NCI-H2081 (cell line): ENCODE measurements around the gene UNG.
A peak's percentile ranks its signal among the peaks of the same experiment; 100 is the strongest.
"Not testable (repeated sequence)": the region's sequence is repeated elsewhere in the genome, so short reads cannot be mapped to it uniquely, and the experiment has no call there.

Experiments used
- DNase-seq, 2 experiments: peaks; one replicate each; lab custom pipeline; 2025; lab: John Stamatoyannopoulos, UW

UNG gene

GRCh38 chr12:109121346-109121880 lies 24.0 kb downstream of the UNG start:
- no peak for DNase-seq

DNA sequence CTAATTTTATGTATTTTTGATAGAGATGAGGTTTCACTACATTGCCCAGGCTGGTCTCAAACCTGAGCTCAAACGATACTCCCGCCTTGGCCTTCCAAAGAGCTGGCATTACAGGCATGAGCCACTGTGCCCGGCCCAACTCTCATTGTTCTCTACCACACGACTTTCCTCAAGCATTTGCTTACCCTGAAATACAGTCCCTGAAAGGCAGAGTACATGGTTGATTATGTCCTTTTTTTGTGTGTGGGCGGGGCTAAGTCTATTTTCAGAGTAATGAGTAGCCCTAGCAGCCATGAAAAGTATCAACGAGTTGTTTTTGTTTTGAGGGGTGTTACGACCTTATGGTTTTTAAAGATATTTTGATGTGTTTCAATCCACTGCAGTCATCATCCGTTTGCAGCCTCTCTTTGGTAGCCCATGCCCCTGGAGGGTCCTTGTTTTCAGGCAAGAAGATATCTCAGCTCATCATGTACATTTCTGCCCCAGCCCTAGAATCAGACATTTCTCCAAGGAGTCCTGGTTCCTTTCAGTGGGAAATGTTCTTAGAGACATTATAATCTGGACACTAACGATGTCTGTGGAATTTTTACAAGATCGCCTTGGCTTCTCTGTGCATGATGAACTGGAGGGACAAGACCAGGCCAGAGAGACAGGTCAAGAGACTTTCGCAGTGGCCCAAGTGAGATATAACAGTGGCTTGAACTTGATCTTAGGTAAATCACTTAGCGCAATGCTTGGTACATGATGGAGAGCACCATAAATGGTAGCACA lies 27.7 kb downstream of the UNG start:
- no peak for DNase-seq

- no peak for DNase-seq
These were observed 28.4 kb downstream of the UNG start for GRCh38 chr12:109125791-109126190.

GRCh38 chr12:109126784-109127183 lies 29.4 kb downstream of the UNG start:
- no peak for DNase-seq

DNA sequence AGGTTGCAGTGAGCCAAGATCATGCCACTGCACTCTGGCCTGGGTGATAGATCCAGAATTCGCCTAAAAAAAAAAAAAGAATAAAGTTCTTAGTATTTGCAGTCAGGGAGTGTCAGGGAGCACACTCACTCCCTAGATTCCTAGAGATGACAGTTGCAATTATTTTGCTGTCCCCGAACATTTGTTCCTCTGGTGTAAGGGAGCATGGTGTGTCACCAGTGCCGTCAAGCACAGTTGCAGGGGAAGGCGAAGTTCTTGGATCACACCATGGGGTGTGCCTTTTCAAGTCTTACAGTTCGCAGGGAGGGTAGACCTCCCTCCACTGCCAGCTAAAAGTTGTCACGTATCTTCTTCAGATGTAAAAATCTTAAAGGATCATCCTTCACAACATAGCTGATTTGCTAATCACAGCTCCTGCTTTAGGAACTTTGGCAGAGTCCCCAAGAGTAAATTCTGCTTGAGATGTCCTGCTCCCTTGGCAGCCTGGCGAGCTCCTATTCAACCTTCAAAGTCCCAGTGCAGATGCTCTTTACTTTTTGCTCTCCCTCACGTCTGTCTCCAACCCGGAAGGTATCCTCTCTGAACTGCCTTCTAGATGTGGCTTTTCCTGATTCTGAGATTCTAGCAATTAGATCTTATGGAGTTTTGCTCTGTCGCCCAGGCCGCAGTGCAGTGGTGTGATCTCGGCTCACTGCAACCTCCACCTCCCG lies 30.3 kb downstream of the UNG start:
- DNase-seq = no peak

DNA sequence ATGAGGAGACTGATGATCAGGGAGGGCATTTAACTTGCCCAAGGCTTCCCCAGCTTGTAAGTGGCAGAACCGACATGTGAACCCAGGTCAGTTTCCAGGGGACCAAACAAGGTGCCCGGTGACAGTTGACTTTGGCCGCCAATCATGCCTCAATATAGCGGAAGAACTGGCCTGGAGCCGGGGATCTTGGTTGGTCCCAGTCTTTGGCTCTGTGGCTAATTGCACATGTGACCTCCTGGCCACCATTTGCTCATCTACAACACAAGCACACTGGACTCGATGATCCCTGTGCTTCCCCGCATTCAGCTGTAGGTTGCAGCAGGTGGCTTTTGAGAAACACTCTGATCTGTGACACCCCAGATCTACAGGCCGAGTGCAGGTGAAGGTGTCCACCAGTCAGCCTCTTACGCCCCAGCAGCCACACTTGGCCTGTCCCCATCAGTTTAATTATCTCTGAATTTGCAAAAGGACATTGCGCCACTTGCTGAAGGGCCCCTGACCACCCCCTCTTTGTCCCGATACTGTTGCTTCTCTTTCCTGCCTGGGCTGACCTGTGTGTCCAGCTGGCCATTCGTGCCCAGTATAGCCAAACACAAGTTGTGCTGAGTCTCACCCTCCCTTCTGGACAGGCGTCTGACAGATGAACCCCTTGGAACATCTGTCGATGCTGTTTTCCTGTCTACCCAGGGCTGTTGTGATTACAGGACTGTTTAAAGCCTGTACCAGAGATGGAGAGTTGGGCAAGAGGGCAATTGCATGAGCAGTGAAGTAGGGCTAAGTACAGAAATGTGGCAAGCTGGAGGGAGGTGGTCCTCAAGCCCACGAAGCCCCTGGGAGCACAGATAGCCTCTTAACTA lies 33.1 kb downstream of the UNG start:
- no peak for DNase-seq

DNA sequence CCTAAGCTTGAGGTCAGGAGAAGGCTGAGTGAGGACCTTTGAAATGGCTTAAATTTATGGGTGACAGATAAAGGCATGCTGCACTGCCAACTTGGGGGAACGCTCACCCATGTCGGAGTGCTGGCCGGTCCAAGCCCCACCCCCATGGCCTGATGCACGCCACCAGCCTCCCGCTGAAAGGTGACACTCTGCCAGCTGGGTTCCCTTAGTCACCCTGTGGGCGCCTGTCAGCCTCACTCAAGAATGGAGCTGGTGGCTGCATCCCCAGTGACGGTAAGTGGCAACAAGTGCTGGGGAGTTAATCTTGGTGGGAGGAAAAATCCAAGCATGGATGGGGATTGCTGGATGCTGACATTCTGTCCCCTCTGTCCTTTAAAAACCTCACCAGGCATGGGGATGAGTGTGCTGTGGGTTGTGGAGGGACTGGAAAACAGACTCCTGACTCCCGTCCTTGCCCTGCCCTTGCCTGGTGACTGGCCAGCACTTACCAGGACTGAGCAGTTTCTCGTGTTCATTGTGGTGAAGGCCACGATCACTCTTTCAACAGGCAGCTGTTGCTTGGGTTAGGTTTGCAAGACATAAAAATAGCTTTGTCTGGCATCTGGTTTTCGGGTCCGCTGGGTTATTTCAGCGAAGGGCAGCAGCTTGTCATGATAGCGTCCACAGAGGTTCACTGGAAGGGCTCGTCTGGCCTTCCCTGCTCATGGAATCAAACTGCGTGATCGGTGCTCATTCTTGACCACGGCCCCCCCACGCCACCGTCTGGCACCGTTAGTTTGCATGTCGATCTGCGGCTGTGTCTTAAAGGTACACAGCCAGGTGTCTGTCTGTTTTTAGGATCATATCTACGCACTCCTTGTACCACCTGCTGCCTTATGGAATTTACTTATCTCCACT lies 34.0 kb downstream of the UNG start:
- DNase-seq = no peak

- DNase-seq = no peak
These were observed 37.0 kb downstream of the UNG start for GRCh38 chr12:109134186-109134917.

- DNase-seq = no peak
These were observed 39.7 kb downstream of the UNG start for GRCh38 chr12:109137055-109137454.

- no peak for DNase-seq
These were observed 42.0 kb downstream of the UNG start for GRCh38 chr12:109139360-109139759.

DNA sequence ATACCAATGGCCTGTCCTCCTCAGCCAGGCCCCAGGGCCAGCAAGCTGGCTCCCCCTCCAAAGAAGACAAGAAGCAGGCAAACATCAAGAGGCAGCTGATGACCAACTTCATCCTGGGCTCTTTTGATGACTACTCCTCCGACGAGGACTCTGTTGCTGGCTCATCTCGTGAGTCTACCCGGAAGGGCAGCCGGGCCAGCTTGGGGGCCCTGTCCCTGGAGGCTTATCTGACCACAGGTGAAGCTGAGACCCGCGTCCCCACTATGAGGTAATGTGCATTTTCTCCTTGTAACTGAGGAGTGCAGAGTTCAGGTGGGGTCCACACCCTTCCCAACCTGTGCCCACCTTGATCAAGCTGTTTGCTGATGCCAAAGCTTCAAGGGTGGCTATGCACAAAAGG lies 42.4 kb downstream of the UNG start:
- no peak for DNase-seq

GRCh38 chr12:109140560-109140959 lies 43.2 kb downstream of the UNG start:
- no peak for DNase-seq

- no peak for DNase-seq
These were observed 46.8 kb downstream of the UNG start for GRCh38 chr12:109144224-109144623.

- not testable (repeated sequence) for DNase-seq
These were observed 49.7 kb downstream of the UNG start for GRCh38 chr12:109147126-109147525.

DNA sequence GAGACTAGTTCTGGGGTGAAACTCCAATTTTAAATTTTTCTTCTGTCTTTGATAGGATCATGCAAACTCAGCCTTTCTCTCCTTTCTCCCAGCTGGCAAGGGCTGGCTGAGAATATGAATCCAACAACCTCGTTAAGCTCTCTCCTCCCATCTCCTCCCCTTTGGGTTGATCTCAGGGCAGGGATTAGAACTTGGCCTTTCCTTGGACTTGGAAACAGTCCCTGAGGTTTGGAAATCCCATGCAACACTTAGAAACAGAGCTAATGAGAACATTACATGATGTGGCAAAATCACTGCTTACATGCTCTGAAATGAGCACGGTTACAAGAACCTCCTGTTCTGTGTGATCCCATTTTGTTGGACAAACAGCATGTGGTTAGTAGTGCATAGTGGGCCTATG lies 50.6 kb downstream of the UNG start:
- no peak for DNase-seq

DNA sequence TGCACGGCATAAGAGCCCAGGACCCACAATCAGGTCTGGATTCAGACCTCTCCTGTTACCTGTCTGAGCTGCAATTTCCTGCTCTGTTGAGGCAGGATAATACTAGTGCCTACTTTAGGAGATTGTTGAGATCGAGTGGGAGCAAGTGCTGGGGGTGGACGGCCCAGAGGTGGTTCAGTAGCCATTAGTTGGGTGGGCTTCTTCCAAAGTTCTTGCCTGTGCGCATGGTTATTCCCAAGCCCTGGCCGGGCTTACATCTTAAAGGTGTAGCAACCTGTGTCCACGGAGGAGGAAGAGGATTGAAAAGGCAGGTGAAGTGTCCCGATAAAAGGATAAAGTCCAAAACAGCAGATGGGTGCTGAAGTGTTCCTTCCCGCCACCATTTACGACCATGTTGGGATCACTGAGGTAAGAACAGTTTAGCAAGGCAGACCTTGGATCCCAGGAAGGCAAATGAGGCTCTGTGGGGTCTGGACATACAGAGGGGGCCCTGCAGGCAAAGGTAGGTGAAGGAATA lies 52.8 kb downstream of the UNG start:
- no peak for DNase-seq

- no peak for DNase-seq
These were observed 54.1 kb downstream of the UNG start for GRCh38 chr12:109151457-109151856.

DNA sequence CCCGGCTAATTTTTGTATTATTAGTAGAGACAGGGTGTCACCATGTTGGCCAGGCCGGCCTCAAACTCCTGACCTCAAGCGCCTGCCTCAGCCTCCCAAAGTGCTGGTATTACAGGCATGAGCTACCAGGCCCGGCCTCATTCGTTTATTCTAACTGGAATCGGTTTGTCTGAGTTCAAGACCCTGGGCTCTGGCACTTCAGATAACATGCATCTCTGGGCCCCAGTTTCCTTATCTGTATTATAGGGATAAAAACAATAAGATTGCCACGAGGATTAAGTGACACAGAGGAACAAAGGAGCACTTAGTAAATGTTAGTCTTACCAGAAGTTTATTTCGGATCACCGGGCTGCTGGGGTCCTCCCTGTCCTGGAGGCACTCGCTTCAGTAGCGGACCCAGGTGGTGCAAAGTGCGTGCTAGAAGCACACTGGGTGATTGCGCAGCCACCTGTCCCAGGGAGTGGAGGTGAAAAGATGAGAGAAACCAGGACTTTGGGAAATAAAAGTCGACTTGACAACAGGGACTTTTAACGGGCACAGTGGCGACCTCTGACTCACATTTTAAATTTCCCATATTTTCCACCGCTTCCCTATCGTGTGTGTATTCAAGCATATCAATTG lies 56.5 kb downstream of the UNG start:
- peak in 1 of 2 experiments; percentile 15 for DNase-seq

DNA sequence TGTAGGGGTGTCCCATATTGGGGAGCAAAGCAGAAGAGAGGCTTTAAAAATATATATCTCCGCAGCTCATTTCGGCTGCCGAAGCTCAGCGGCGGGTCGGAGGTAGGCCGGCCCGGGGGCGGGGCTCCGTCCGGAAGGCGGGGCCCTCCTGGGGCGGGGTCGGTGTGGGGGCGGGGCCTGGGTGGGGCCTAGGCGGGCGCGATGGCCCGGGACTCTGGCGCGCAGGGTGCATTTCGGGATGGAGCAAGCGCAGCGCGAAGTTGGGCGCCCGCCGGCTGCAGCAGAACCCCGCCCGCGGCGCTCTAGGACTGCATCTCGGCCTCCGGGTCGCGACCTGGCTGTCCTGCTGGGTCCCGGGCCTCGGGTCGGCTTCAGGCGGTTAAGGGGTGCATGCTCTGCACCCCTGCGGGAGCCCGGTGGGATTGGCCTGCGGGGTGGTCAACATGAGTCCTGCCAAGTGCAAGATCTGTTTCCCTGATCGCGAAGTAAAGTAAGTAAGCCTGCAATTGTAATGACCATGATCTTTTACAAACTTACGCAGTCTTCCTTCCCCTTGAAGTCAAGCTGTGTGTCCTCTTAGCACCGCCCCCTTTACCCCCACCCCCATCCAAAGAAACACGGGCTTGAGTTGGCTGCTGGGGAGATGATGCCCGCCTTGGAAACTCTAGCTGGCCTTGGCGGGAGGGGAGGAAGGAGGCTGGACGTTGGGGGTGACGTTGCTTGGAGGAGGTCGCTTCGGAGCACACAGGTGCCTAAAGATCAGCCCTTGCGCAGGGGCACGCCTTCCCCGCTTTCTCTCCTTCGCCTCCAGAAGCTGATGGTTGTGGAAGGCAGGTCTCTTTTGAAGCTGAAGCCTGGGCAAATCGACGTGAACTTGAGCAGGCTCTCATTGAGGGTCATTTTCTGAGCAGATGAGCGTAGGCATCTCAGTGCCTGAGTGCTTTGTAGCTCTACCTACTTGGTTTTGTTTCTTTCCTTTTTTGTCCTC lies 57.3 kb downstream of the UNG start:
- peak; percentile 6 to 29 for DNase-seq
